ENCODE data around the gene TGFB1.

Gene TGFB1

DNA sequence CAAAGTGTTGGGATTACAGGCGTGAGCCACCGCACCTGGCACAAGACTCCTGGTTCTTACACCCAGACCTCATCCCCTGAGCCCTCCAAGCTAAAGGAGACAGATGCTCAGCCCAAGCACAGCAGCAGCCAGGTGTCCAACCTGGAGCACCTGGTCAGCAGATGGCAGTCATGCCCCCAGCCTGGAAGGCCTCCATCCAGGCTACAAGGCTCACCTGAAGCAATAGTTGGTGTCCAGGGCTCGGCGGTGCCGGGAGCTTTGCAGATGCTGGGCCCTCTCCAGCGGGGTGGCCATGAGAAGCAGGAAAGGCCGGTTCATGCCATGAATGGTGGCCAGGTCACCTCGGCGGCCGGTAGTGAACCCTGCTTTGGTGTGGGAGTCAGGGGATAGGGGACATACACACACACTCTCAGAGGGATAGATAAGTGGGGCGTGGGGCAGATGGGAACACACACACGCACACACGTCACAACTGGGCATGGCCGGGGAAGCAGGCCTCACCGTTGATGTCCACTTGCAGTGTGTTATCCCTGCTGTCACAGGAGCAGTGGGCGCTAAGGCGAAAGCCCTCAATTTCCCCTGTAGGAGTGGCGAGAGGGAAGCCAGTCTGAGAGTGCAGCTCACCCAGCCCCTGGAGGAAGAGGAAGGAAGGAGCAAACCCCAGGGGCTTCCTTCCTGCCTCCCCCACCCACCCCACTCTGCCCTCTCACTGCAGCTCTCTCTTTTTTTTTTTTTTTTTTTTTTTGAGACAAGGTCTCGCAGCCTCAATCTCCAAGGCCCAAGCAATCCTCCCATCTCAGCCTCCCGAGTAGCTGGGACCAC, 11.8 kb downstream of the TGFB1 start:
- DNase-seq (ENCODE audit: low spot score), result no peak

GRCh38 chr19:41339936-41340335, 13.8 kb downstream of the TGFB1 start:
- no peak for DNase-seq (ENCODE audit: low spot score)

DNA sequence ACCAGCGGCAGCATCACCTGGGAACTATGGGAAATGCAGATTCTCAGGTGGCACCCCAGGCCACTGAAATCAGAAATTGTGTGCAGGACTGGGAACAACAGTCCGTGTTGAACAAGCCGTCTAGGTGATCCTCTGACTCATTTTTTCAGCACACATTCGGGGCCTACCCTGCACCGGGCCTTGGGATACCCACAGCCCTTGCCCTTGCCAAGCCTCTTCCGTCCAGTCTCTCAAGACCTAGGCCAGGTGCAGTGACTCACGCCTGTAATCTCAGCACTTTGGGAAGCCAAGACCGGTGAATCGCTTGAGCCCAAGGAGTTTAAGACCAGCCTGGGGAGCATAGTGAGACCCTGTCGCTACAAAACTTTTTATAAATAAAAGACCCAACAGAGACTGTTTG, 18.3 kb downstream of the TGFB1 start:
- no peak for DNase-seq (ENCODE audit: low spot score)

GRCh38 chr19:41334793-41335192, 18.9 kb downstream of the TGFB1 start:
- DNase-seq (ENCODE audit: low spot score), result no peak

DNA sequence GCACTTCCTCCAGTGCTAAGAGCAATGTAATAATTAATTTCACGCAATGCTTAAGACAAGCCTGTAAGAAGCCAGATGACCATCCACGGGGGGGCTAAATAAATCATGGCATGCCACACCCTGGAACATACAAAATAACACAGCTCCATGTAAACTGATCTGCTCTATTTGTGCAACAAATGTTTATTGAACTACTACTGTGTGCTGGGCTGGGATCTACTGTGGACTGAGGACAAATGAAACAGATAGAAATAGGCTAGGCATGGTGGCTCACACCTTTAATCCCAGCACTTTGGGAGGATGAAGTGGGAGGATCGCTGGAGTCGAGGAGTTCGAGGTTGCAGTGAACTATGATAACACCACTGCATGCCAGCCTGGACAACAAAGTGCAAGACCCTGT, 21.3 kb downstream of the TGFB1 start:
- no peak for DNase-seq (ENCODE audit: low spot score)

GRCh38 chr19:41332000-41332399, 21.7 kb downstream of the TGFB1 start:
- DNase-seq (ENCODE audit: low spot score), result no peak

DNA sequence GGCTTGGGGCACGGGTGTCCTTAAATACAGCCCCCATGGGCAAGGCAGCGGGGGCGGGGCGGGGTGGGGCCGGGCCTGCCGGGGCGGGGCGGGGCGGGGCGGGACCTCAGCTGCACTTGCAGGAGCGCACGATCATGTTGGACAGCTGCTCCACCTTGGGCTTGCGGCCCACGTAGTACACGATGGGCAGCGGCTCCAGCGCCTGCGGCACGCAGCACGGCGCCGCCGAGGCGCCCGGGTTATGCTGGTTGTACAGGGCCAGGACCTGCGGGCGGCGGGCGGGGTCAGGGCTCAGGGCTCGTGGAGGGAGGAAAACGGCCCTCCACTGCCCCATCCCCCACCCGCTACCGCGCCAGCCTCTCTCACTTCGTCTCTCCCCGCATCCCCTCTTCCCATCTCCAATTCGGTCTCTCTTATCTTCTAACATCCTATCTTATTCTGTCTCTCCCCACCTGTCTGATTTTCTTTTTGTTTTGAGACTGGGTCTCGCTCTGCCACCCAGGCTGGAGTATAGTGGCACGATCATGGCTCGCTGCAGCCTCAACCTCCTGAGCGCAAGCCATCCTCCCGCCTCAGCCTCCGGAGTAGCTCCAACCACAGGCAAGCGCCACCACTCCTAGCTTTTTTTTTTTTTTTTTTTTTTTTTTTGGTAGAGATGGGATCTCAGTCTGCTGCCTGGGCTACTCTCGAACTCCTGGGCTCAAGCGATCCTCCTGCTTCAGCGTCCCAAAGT, 22.6 kb downstream of the TGFB1 start:
- DNase-seq (ENCODE audit: low spot score), result no peak

GRCh38 chr19:41330481-41330880, 23.2 kb downstream of the TGFB1 start:
- no peak for DNase-seq (ENCODE audit: low spot score)

DNA sequence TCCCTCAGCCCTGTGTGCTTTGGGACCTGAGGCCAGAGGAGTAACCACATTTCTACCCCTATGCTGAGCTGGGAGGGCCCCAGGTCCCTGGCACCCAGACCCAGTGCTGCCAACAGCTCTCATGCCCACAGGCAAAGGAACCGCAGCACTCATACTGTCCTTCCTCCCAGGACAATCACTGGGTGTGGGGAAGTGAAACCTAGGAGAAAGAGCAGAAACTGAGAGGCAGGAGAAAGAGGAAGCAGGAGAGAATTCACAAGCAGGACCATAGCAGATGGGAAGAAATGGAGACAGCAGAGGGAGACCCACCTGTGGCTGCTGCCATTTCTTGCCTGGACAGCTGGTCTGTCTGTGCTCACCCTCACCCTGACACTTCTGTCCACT, 24.9 kb downstream of the TGFB1 start:
- DNase-seq (ENCODE audit: low spot score), result no peak

DNA sequence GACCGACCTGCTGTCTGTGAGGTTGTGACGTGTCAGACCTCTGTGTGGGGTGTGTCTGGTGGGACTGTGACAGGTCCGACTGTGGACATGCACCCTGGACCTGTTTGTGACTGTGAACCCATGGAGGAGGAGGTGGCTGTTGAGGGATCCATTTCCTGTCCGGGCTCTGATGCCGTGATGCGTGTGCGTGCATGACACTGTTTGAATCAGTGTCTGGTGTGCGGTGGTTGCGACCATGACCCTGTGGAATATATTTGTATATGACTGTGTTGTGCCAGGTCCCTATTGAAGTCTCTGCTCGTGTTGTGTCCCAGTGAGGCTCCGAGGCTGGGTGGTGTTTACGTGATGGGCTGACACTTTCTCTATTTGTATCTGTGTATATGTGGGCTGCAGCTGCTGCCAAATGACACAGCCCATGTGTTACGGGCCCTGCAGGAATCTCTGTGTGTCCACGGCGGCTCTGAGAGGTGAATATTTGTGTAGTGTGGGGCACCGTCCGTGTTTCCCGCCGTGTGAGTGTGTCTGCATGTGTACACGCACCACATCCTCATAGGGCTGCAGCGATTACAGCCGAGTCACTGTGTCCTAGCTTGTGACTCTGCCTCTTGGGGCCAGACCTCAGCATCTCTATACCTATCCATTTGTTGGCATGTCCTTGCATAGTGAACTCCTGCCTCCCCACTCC, 25.4 kb downstream of the TGFB1 start:
- no peak for DNase-seq (ENCODE audit: low spot score)

DNA sequence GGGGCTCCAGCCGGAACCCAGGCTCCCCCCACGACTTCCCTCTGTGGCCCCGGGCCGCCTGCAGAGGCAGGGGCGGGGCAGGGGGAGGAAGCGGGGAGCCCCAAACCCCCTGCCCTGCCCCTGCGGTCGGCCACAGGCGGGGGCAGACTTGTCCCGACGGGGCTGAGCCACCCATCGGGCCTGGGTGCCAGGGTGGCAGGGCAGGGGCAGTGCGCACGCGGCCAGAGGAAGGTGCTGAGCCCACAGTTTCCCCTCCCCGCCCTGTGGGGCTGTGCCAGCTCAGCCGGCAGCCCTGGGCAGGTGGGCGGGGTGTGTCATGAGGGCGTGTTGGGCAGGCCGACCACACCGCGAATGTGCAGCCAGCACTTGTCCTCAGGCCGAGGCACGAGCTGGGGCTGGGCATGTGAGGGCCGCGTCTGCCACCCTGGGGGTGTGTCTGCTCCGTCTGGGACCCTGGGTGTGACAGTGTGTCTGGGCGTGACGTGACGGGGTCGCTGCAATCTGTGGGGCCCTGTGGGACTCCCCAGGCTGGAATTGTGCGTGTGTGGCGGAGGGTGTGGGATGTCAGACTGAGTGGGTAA, 26.1 kb downstream of the TGFB1 start:
- DNase-seq (ENCODE audit: low spot score), result peak; percentile 88

DNA sequence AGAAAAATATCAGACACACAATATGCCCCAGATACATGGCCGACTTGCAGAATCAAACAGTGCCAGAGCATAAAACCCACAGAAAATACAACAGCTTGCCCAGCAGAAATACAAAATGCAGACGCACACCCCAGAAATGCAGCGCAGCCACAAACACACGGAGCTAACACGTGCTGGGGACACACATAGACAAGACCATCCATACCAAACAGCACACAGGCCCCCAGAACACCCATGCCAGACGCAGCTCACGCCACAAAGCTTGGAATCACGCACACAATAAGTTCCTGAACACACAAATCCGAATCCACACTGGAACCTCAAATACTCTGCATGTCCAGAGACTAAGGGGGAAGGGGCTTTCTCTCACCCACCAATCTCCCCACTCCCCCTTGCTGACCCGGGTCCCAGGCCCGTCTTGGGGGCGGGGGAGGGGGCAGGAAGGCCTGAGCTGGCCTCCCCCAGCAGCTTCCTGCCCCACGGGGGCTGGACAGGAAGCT, 26.6 kb downstream of the TGFB1 start:
- no peak for DNase-seq (ENCODE audit: low spot score)

DNA sequence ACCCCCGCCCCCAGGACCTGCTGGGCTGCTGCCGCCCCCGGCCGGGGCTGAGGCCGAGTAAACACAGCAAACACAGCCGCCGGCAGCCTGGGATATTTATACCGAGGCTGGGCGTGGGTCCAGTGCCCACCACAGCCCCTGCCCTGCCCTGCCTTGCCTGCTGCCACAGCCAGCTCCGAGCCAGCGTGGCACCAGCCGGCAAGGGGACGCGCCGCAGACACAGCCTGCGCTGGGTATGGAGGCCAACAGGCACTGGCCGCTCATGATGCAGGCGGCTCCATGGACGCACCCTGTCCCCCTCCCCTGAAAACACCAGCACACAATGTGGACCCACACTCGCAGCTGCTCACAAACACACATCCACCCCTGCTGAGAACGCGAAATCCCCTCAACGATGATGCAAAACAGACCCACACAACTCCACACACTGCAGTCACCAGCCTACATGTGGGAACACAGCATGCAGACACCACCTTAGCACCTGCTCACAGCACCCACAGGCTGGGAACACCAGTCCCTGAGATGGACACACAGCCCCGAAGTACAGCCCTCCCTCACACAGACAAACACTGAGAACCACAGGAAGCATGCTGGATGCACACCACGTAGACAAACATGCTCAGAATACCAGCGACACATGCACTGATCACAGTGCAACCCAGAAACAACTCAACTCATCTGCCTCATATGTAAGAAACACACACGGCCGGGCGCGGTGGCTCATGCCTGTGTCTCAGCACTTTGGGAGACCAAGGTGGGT, 27.6 kb downstream of the TGFB1 start:
- no peak for DNase-seq (ENCODE audit: low spot score)

GRCh38 chr19:41325640-41325946, 28.1 kb downstream of the TGFB1 start:
- no peak for DNase-seq (ENCODE audit: low spot score)

GRCh38 chr19:41324921-41325639, 28.6 kb downstream of the TGFB1 start:
- DNase-seq (ENCODE audit: low spot score), result no peak

GRCh38 chr19:41324231-41324702, 29.5 kb downstream of the TGFB1 start:
- DNase-seq (ENCODE audit: low spot score), result no peak

DNA sequence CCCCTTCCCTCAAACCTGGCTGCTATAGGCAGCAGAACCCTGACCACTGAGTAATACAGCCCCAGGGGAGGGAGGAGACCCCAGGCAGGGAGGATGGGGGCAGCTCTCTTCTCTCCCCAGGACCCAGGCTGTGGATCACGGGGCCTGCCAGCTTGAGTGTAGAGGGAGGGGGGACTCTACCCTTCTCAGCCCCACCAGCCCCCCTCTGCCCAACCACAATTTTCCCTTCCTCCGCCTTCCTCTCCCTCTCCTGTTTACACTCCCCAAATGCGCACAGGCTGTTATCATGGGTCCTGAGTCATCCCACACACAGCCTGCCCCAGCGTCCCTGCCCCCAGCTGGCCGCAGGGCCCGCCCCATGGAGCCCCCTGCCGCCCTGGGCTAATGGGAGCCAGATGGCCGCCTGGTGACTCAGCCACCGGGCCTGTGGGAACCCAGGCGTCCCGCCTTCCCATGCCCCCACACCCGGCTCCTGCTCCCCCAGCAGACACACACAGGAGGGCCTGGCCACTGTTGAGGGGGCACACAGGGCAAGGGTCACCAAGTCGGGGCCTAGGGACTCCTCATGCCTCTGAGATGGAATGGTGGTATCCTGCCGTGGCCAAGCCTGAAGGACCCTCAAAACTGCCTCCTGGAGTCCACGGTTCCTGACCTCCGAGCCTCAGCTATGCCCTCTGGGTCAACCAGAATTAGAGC, 30.1 kb downstream of the TGFB1 start:
- DNase-seq (ENCODE audit: low spot score), result no peak

- DNase-seq (ENCODE audit: low spot score), result no peak
Measured at GRCh38 chr19:41323023-41323422, 30.7 kb downstream of the TGFB1 start.

GRCh38 chr19:41322451-41322850, 31.3 kb downstream of the TGFB1 start:
- no peak for DNase-seq (ENCODE audit: low spot score)

DNA sequence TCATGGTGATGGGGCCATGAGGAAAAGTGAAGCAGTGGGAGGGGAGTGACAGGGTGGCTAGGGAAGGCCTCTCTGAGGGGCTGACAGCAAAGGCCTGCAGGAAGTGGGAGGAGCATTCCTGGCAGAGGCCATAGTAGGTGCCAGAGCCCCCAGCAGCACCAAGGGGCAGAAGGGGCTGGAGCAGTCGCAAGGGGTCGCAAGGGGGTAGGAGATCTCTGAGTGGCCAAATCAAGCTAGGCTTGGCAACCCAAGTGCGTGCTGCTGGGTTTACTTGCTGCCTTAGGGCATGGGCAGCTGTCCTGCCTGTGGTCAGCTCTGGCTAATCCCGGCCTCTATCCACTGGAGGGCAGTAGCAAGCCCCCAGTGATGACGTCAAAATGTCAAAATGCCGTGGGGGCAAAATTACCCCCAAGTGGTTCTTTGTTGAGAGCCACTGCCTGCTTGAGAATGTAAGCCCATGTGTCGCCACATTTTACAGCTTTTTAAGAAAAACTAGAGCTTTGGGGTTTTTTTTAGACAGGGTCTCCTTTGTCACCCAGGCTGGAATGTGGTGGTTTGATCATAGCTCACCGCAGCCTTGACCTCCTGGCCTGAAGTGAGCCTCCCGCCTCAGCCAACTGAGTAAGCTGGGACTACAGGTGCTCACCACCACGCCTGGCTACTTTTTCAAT, 32.0 kb downstream of the TGFB1 start:
- DNase-seq (ENCODE audit: low spot score), result no peak
